C4-2B (cell line): ENCODE results near the gene EXOC3L4.

ENCODE experiments used
- CTCF ChIP-seq: fragments of 450-650 bp; conservative IDR thresholded peaks from 2 replicates; pipeline ENCODE4 v1.5.1; 2017; ENCODE audit warnings: mild to moderate bottlenecking
- ZFX ChIP-seq: fragments of 450-650 bp; IDR thresholded peaks from 2 replicates; pipeline ENCODE4 v1.6.1; 2017

- TF ChIP-seq CTCF (no peak), ZFX (no peak)
Observed at GRCh38 chr14:103101257-103101962, 6.9 kb downstream of the EXOC3L4 start.
